Measurements from ENCODE around the gene CAMK1D.

The CAMK1D gene

DNA sequence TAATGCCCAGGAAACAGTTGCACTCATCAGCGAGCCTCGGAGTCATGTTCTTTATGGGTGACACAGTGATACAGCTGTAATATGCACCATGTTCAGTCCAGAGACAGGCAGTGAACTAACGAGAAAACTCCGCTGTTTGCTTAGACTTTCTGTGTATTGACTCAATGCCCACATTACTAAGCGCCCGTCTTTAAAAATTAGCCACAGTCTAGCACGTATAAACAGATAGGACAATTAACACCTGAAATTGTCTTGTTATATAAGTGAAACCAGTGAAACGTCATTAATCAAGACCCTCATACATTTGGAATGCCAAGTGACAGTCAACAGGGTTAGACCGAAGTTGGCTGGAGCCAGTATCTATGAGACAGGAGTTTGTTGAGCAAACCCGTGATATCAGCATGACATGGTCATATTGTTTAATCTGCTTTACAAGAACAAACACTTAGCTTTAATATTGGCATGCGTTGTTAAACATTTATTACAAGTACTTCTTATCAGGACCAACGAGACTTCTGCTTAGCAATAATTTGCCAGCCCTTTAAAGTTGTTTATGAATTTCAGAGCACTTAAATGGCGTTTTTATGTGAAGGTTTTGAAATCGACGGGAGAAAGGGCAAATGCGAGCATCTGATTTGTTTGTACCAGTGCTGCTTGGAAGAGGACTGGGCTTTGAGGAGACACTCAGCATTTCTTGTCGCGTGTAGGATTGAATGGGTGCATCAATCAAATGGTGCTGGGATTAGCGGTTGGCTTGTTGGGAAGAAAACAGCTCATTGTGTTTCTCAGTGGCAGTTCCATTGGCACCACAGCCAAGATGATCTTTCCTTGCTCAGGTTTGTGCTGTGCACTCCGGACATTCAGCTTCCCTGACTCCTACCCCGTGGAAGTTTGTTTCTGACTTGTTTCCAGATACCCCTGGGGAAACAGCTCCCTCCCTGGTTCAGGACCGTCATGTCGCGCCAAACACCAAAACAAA lies 56.3 kb downstream of the CAMK1D start:
- no peak for DNase-seq

DNA sequence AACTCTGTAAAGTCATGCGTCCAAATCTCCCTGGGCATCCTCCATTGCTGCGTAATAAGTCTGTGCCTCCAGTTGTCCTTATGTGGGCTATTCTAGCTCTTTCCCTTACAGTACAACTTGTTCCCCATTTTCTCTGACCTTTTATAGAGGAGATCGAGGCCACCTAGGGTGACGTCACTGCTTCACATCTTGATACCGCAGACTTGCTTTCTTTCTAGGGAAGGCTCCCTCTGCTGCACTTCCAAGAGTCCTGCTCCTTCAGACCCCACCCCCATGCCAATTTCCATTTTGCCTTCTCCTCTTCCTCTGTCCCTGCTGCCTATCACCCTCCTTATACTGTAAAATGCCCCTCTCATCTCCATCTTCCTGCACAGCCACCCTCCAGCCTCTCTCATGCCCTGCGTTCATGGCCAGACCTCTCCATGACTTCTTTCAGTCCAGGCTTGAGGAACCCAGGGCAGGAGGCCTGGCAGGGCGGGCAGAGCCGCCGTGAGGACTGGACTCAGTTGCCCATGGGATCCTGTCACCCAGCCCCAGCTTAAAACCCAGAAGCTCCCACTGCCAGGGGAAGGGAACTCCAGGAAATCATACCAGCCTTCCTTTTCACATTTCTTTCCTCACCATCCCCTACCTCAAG lies 57.5 kb downstream of the CAMK1D start:
- no peak for DNase-seq

DNA sequence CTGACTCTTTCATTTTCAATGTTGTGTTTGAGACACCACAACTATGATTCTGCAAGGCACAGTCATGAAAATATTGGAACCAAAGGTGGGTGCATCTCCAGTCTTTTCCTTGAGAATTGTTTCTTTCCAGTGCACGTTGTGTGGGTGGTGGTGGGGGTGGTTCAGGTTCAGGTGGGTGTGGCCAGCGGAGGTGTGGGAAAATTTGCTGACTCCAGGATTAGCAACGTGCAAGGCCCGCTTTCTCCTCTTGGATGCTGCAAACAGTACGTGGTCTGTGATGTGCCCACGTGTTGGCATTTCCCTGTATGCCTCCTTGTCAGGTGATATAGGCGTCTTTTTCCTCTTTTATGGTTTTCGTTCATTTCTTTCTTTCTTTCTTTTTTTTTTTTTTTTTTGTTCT lies 59.1 kb downstream of the CAMK1D start:
- no peak for DNase-seq

DNA sequence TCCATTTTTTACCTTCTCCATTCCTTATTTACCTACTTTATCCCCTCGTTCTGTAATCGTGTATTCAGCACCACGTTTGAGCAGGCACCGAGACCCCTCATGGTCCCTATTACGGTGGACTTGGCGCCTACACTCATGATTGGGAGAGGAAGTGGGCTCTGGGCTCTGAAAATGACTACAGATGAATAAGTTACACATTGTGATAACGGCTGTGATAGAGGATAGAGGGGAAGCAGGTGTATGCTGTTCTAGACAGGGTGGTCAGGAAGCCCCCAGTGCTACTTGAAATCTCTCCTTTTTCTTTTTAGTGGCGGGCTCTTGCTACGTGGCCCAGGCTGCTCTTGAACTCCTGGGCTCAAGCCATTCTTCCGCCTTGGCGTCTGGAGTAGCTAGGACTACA lies 59.8 kb downstream of the CAMK1D start:
- no peak for DNase-seq

DNA sequence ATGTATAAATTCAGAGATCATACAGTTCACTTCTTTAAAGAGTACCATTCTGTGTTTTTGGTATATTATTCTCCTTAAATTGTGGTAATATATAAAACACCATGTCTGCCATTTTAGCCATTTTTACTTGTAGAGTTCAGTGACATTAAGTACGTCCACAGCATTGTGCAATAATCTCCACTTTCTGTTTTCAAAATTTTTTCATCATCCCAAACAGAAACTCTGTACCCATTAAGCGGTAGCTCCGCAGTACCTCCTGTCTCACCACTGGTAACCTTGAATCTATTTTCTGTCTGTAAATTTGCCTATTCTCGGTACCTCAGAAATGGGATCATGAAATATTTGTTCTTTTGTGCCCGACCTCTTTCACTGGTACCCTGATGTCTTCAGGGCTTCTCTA lies 60.3 kb downstream of the CAMK1D start:
- DNase-seq: no peak

DNA sequence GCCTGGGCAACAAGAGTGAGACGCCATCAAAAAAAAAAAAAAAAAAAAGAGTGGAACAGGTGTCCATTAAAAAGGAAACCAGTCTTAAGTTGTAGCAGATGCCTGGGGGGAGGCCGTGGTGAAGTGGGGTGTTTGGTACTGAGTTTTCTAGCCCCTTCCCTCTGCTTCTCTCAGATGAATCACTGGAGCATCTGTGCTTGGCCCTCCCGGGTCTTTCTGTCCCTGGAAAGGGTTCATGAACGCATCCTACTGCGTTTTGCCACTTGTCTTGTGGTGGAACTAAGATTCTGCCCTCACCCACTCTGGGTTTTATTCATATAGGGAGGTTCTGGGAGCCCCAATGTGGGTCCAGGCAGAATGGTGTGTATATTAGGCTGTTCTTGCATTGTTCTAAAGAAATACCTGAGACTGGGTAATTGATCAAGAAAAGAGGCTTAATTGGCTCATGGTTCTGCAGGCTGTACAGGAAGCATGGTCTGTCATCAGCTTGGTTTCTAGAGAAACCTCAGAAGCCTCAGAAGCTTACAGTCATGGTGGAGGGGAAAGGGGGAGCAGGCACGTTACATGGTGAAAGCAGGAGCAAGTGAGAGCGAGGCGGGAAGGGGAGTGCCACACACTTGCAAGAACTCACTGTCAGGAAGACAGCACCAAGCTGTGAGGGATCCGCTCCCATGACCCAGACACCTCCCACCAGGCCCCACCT lies 63.5 kb downstream of the CAMK1D start:
- DNase-seq: peak; percentile 3

DNA sequence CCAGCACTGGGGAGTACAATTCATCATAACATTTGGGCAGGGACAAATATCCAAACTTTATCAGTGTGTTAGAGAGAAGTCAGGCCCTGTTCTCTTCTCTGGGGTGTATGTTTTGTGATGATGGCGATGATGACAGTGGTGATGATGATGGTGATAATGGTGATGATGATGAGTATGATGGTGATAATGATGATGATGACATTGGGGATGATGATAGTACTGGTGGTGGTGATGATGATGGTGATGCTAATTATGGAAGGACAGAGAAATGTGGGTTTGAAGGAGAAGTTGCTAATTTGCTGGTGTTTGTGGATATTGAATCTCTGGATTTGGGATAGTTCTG lies 64.0 kb downstream of the CAMK1D start:
- DNase-seq: no peak

DNA sequence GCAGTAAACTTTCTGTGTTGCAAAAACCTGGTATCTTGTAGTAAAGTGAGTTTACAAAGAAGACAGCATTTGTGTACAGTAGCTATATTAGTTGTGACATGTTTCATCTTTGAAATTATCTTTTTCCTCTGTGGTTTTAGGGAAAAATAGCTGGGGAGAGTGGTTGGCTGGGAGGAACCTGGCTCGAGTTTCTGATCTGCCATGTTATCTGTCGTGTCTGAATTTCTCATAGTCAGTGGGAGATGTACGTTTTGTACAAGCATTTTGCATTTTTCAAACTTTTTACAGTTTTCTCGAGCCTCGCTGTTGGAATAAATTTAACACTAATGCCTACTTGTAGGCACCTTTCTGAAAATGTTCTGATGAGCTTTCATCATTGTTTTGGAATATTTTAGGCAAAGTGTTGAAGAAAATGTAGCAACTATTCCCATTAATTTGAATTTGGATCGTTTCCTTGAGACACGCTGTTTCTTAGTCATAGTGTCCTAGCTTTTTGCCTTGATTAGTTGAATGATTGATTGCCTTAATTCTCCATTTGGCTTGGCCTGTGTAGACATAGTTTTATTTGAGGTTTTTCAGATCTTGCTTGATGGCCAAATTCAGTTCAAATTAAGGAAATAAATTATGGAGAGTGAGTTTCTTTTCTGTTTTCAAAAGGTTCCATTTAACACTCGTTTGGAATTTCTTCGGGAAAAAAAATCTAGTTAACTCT lies 65.1 kb downstream of the CAMK1D start:
- no peak for DNase-seq

DNA sequence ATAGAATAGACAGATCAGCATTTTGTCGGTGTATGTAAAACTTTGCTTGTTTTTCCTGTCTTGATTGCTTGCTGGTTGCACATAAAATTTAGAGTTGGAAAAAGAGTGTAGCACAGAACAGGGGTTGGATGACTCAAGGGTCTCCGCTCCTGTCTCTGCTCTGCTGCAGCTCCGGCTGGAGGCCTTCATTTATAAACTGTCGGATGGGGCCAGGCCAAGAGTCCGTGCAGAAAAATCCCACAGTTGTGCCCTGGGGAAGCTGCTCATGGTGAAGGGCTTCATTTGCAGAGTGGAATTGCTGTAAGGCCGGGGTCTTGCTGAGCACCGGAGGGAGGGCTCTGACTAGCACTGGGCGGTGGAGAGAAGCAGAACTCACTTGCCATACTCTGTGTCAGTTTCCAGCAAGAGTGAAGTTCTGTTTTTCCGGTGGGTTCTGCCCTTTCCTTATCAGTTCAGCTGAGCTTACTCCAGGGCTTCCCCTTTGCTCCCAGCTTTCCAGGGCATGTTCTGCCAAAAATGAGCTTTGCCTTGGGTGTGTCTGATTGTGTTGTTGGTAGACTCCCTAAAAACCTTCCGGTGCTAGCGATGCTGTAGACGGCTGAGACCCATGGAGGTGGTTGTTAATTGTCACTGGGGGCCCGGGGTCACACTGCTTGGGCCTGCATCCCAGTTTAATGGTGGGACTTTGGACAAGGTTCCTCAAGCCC lies 67.2 kb downstream of the CAMK1D start:
- DNase-seq: no peak

DNA sequence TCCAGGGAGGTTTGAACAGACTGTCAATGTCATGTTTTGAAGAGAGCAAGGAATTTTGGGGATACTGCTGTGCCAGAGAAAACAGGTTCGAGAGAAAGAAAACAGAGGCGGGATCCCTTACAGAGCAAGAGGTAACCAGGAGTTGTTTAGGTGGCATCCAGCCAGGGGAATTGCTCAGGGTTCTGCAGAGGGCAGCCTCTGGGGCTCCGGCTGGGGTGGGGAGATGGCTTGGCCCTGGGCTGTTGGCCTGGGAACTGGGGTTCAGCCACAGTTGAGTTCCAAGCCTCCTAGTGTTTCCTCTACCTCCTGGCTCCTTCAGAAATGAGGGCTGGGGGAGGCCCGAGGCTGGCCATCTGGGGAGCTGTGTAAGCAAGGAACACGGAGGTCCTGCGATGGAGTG lies 68.0 kb downstream of the CAMK1D start:
- no peak for DNase-seq

DNA sequence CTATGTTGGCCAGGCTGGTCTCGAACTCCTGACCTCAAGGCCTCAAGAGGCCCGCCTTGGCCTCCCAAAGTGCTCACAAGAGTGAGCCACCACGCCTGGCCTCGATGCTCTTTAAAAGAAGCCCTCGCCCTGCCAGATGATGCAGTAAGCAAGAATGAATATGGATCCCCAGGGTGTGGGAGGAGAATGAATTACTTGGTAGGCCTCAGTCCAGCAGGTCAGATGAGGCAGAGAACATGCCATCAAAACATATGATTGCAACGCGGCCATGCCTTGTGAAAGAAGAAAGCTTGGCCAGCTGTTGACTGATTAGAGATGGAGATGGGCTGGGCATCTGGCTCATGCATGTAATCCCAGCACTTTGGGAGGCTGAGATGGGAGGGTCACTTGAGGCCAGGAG lies 68.7 kb downstream of the CAMK1D start:
- DNase-seq: no peak

DNA sequence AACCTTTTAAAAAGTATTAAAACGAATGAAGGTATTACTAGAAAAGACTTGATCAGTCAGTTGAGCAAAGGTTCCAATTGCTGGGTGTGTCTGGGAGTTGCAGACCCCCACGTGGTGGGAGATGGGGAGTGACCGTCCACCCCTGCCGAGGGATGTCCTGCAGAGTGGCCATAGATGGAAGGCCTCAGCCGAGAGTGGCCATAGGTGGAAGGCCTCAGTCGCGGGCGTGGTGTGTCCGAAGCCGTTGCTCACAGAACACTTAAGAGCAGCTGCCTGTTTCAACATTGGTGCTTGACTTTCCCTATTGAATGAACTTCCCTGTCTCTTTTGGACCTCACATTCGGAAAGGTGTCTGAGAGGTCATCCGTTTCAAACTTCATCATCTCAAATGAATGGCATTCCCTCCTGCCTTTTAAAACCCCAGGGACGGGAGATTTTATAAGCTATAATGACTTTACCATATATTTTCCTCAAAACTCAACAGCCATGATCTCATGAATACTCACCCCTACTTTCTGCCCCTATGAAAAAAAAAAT lies 69.4 kb downstream of the CAMK1D start:
- DNase-seq: no peak

DNA sequence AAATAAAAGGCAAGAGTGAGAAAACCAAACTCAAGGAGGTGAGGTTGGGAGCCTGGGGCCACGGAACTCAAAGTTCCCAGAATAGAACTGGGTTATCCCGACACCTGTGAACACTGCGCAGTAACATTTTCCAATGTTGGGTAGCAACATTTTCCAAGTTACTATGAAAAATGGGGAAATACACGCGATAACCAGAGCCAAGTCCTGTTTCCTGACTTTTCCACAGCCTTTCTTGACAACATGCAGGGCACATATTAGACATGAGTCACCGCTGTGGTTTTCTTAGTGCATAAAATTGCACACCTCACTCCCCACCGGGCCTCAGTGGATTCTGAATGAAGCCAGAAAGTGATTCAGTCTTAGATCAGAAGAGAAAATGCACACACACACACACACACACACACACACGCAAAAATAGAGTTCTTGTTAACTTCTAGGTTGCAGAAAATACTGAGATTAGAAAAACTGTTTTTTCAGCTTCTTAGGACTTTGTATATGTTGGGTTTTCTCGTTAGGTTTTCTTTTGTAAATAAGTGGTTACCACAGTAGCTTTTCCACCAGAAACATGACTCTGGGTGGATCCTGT lies 70.0 kb downstream of the CAMK1D start:
- DNase-seq: peak; percentile 18

DNA sequence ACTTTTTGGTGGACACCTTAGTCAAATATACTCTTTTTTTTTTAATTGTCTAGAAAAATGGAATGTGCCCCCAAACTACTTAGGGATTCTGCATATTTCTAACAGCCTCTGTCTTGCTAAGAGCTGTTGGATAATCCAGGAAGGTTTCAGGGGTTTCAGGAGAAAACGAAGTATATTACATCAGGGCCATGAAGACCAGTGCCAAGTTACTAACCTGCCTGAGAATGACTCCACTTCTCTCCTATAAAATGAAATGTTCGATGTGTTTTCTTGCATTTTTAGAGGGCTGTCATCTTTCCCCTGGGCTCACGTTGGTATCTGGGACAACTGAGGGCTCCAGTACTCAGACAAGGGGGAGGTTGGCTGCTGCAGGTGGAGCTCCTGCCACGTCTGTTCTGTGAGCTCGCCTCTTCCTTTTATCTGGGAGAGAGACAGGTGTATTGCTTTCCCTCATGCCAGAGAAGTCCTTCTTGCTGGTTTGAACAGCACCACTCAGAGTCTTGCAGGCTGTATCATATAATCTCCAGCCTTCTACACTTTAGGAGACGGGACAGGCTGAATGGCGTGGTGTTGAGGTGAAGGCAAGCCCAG lies 71.3 kb downstream of the CAMK1D start:
- DNase-seq: no peak

DNA sequence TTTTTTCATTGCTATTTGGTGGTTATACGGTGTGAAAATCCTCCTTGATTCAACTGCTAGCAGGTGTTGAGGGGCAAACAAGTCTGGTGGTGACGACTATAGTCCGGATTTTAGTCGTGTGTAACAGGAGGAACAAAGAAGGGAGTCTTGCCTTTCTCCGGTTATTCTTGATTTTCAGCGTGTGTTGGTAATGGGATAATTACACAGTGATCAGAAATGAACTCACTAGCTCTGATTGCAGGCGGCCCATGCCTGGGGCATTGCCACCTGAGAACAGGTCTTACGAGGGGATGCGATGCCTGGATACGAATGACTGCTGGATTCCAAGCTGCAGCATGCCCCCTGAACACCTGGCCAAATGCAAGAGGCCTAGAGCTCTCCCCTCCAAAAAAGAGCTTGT lies 72.8 kb downstream of the CAMK1D start:
- no peak for DNase-seq

DNA sequence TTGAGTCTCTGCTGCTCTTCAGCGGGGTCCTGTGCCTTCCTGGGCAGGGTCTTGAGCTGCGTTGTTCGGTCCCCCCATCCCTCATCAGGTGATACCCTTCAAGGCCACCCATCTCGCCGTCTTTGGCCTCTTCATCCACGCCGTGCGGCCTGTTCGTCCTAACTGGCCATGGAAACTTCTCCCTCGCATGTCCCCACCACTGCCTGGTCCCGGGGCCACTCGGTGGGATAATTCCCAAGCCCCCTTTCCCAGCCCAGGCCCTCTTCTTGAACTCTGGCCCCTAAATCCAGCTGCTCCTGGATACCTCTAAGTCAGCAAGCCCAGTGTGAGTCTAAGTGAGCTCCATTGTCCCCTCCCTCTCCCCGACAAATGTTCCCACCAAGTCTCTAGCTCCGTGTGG lies 74.5 kb downstream of the CAMK1D start:
- no peak for DNase-seq

DNA sequence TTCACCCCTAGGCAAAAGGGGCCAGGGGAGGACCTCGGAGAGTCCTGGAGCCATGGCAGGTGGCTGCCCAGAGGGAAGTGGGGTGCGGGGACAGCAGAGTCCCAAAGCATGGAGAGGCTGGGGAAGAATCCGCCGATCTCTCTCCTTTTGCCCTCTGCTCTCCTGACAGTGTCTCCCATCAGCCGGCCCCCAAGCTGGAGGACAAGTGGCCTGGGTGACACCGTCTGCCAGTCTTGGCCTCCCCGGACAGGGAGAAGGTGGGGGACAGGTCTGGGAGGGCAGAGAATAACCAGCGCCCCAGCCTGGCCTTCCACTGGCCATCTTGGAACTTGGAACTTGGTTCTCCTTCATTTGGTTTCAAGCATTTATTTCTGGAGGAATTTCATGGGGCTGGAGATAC lies 77.9 kb downstream of the CAMK1D start:
- DNase-seq: no peak

DNA sequence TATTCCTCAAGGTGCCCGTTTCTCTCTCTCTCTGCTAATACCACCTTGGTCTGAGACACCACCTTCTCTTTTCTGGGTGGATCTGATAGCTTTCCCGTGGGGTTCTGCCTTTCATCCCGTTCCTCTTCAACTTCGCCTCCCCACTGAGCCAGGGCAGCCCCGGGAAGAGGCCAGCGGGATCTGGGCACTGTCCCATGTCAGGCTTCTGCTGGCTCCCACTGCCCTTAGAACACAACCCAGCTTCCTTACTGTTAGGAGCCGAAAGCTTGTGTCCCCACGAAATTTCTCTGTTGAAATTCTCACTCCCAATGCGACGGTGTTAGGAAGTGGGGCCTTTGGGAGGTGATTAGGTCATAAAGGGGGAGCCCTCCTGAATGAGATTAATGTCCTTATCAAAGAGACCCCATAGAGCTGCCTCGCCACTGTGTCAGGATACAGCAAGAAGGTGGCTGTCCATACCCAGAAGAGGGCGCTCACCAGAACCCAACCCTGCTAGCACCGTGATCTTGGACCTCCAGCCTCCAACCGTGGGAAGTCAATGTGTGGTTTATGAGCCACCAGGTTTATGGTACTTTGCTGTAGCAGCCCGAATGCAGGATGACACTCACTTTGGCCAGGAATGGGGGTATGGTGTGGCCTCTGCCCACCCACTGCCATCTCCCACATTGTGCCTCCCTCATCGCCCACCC lies 79.2 kb downstream of the CAMK1D start:
- no peak for DNase-seq

DNA sequence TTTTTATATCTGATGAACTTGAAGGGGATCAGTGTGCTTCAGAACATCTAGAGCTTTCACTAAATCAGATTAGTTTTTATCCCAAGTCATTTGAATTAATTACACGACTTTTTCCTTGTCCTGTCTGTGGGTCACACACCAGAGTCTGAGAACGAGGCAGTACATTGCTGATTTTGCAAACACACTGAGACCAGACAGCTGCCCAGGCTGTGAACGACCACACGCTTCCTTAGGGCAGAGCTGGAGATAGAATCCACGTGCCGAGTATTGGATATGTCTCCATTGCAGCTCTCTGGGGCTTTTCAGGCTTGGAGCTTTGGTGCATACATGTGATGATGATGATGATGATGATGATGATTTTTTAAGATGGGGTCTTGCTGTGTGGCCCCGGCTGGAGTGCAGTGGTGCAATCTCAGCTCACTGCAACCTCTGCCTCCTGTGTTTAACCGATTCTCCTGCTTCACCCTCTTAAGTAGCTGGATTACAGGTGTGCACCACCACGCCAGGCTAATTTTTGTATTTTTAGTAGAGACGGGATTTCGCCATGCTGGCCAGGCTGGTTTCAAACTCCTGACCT lies 81.1 kb downstream of the CAMK1D start:
- no peak for DNase-seq

Data from CD4-positive, alpha-beta T cell treated with Interleukin-17A for 1 hour (primary cell).